GM19240 (cell line): Measurements from ENCODE around the gene CAPS2.
"Not testable (repeated sequence)": the region's sequence is repeated elsewhere in the genome, so short reads cannot be mapped to it uniquely, and the experiment has no call there.

Experiments used
- DNase-seq: peaks from one replicate; pipeline ENCODE4 v3.0.0; 2011; ENCODE audit warnings: low spot score; ENCODE audit not compliant: insufficient read length

Gene CAPS2

GRCh38 chr12:75329918-75330826, at the start of gene CAPS2:
Gene CAPS2 (minus strand): TSS chr12:75330324. CDS start chr12:75326498, 3,826 bp downstream.
- peak; percentile 14 for DNase-seq

GRCh38 chr12:75378354-75378753, 48.2 kb upstream of the CAPS2 start:
- no peak for DNase-seq

GRCh38 chr12:75374971-75375370, 44.8 kb upstream of the CAPS2 start:
- DNase-seq = no peak

GRCh38 chr12:75366629-75367028, 36.5 kb upstream of the CAPS2 start:
- DNase-seq = no peak

GRCh38 chr12:75364919-75365318, 34.8 kb upstream of the CAPS2 start:
- no peak for DNase-seq

- no peak for DNase-seq
Observed at GRCh38 chr12:75361408-75361807, 31.3 kb upstream of the CAPS2 start.

GRCh38 chr12:75360920-75361319, 30.8 kb upstream of the CAPS2 start:
- no peak for DNase-seq

GRCh38 chr12:75354011-75354410, 23.9 kb upstream of the CAPS2 start:
- DNase-seq = no peak

- no peak for DNase-seq
Observed at GRCh38 chr12:75350413-75350812, 20.3 kb upstream of the CAPS2 start.

- no peak for DNase-seq
Observed at GRCh38 chr12:75349946-75350345, 19.8 kb upstream of the CAPS2 start.

GRCh38 chr12:75346215-75346614, 16.1 kb upstream of the CAPS2 start:
- not testable (repeated sequence) for DNase-seq

GRCh38 chr12:75345531-75345930, 15.4 kb upstream of the CAPS2 start:
- DNase-seq = no peak

GRCh38 chr12:75341873-75342272, 11.7 kb upstream of the CAPS2 start:
- no peak for DNase-seq

- no peak for DNase-seq
Observed at GRCh38 chr12:75337905-75338304, 7.8 kb upstream of the CAPS2 start.

- peak; percentile 4 for DNase-seq
Observed at GRCh38 chr12:75334384-75335030, 4.4 kb upstream of the CAPS2 start, which contains the start of gene GLIPR1L1. Gene GLIPR1L1 (plus strand): TSS chr12:75334670. CDS start chr12:75334729, 59 bp downstream.

GRCh38 chr12:75327642-75328041, 2.5 kb downstream of the CAPS2 start:
- no peak for DNase-seq

- DNase-seq = no peak
Observed at GRCh38 chr12:75323663-75324062, 6.5 kb downstream of the CAPS2 start.

GRCh38 chr12:75322464-75322863, 7.7 kb downstream of the CAPS2 start:
- DNase-seq = no peak

- no peak for DNase-seq
Observed at GRCh38 chr12:75317784-75318183, 12.3 kb downstream of the CAPS2 start.

GRCh38 chr12:75315518-75315917, 14.6 kb downstream of the CAPS2 start:
- DNase-seq = no peak

GRCh38 chr12:75311369-75311768, 18.8 kb downstream of the CAPS2 start:
- no peak for DNase-seq

GRCh38 chr12:75308279-75308678, 21.8 kb downstream of the CAPS2 start:
- no peak for DNase-seq
